HepG2 (cell line): ENCODE data around the gene NDN. TPM values are rescaled to one million over a fixed set of nuclear protein-coding genes. Genes with fewer than 3 reads are reported as not detected.

Source experiments
- ARNTL ChIP-seq: sonication (generic); formaldehyde crosslinking; IDR thresholded peaks from 2 replicates; pipeline ENCODE4 v1.4.0; 2020; ENCODE audit warnings: mild to moderate bottlenecking, missing genetic modification reagents
- DMAP1 ChIP-seq: IDR thresholded peaks from 2 replicates; pipeline ENCODE4 v1.6.1; 2016
- ELF1 ChIP-seq: sonication (generic); formaldehyde crosslinking; IDR thresholded peaks from 2 replicates; pipeline ENCODE4 v1.4.0; 2020; ENCODE audit warnings: missing genetic modification reagents
- FOXO1 ChIP-seq: sonication (generic); formaldehyde crosslinking; IDR thresholded peaks from 2 replicates; pipeline ENCODE4 v1.4.0; 2020; ENCODE audit warnings: missing genetic modification reagents
- KDM3A ChIP-seq: IDR thresholded peaks from 2 replicates; pipeline ENCODE4 v1.6.1; 2018; ENCODE audit warnings: low read depth, missing compliant biosample characterization
- PAF1 ChIP-seq: IDR thresholded peaks from 2 replicates; pipeline ENCODE4 v1.6.1; 2016; ENCODE audit warnings: missing genetic modification reagents, missing compliant biosample characterization
- PTBP1 ChIP-seq: fragments of 200-400 bp; formaldehyde crosslinking; IDR thresholded peaks from 2 replicates; pipeline ENCODE4 v1.6.1; 2018; ENCODE audit warnings: low read length, low read depth; ENCODE audit not compliant: poor library complexity, severe bottlenecking
- SMAD3 ChIP-seq: sonication (generic); formaldehyde crosslinking; IDR thresholded peaks from 2 replicates; pipeline ENCODE4 v1.4.0; 2020; ENCODE audit warnings: missing genetic modification reagents
- ZBTB38 ChIP-seq: sonication (generic); formaldehyde crosslinking; IDR thresholded peaks from 2 replicates; pipeline ENCODE4 v1.5.1; 2020; ENCODE audit warnings: mild to moderate bottlenecking, missing genetic modification reagents
- ZKSCAN8 ChIP-seq: IDR thresholded peaks from 2 replicates; pipeline ENCODE4 v1.6.1; 2016; ENCODE audit warnings: borderline replicate concordance, missing genetic modification reagents, missing compliant biosample characterization
- ZNF841 ChIP-seq: sonication (generic); formaldehyde crosslinking; IDR thresholded peaks from 2 replicates; pipeline ENCODE4 v1.8.1; 2023; ENCODE audit warnings: missing genetic modification reagents, borderline replicate concordance
- polyA plus RNA-seq, 8 experiments: library from polyadenylated mRNA; depleted of rRNA in 3 of 8; stranded (reverse) in 7 of 8; unstranded in 1 of 8; fragments of >200 nt; fragmentation: Illumina TruSeq in 4 of 8; extraction: Trizol in 4 of 8; gene quantifications; 2 replicates each; pipeline versions ENCODE4 v1.2.1 to v1.2.3, GENCODE V29; 2011 to 2016; ENCODE audit warnings: low read depth in 4 of 8, missing spikeins in 1 of 8, mixed read lengths in 1 of 8; ENCODE audit not compliant: insufficient read depth in 1 of 8
- total RNA-seq, 5 experiments: library from RNA; depleted of rRNA; stranded (reverse); fragments of >200 nt; fragmentation: Illumina TruSeq; extraction: Trizol; gene quantifications; 2 replicates each; pipeline ENCODE4 v1.2.3, GENCODE V29; 2016; ENCODE audit warnings: low read depth in 1 of 5
- TF ChIP-seq, protein P1 (sequence below): fragments of 450-650 bp; IDR thresholded peaks from 2 replicates; pipeline ENCODE4 v1.6.1; 2017; ENCODE audit warnings: mild to moderate bottlenecking
- TF ChIP-seq, protein P2 (sequence below), 2 experiments: IDR thresholded peaks; 2 replicates each; pipeline ENCODE4 v1.6.1; 2011 to 2012; ENCODE audit warnings: low read length in 2 of 2, borderline replicate concordance in 1 of 2, low read depth in 1 of 2, mild to moderate bottlenecking in 1 of 2, moderate library complexity in 1 of 2
- TF ChIP-seq, protein P3 (sequence below): sonication (generic); formaldehyde crosslinking; IDR thresholded peaks from 2 replicates; pipeline ENCODE4 v1.4.0; 2020; ENCODE audit warnings: missing genetic modification reagents, borderline replicate concordance
- TF ChIP-seq, protein P4 (sequence below): sonication (generic); formaldehyde crosslinking; IDR thresholded peaks from 2 replicates; pipeline ENCODE4 v1.4.0; 2020; ENCODE audit warnings: missing genetic modification reagents
- TF ChIP-seq, protein P5 (sequence below): sonication (generic); formaldehyde crosslinking; IDR thresholded peaks from 2 replicates; pipeline ENCODE4 v1.8.1; 2023; ENCODE audit warnings: mild to moderate bottlenecking, missing genetic modification reagents, borderline replicate concordance
- TF ChIP-seq, protein P6 (sequence below): sonication (generic); formaldehyde crosslinking; IDR thresholded peaks from 2 replicates; pipeline ENCODE4 v1.8.0; 2022; ENCODE audit warnings: missing genetic modification reagents, low read depth, mild to moderate bottlenecking, borderline replicate concordance

NDN gene
- total and polyA plus RNA-seq, 2 of the 13 experiments (the other 11 are each of a cell fraction or from before 2014, with no cell fraction given) = 0.03 TPM; not detected in 1

GRCh38 chr15:23690450-23690852 lies 3.3 kb upstream of the NDN start (continued):
- TF ChIP-seq, protein P1, sequence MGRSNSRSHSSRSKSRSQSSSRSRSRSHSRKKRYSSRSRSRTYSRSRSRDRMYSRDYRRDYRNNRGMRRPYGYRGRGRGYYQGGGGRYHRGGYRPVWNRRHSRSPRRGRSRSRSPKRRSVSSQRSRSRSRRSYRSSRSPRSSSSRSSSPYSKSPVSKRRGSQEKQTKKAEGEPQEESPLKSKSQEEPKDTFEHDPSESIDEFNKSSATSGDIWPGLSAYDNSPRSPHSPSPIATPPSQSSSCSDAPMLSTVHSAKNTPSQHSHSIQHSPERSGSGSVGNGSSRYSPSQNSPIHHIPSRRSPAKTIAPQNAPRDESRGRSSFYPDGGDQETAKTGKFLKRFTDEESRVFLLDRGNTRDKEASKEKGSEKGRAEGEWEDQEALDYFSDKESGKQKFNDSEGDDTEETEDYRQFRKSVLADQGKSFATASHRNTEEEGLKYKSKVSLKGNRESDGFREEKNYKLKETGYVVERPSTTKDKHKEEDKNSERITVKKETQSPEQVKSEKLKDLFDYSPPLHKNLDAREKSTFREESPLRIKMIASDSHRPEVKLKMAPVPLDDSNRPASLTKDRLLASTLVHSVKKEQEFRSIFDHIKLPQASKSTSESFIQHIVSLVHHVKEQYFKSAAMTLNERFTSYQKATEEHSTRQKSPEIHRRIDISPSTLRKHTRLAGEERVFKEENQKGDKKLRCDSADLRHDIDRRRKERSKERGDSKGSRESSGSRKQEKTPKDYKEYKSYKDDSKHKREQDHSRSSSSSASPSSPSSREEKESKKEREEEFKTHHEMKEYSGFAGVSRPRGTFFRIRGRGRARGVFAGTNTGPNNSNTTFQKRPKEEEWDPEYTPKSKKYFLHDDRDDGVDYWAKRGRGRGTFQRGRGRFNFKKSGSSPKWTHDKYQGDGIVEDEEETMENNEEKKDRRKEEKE = no peak
- TF ChIP-seq PAF1 (no peak), KDM3A (CRISPR knock-in tag) (no peak), DMAP1 (CRISPR knock-in tag) (no peak), FOXO1 (peak; percentile 58; the same call in 1 of the 2 replicates), ELF1 (CRISPR knock-in tag) (peak; percentile 52; the same call in 1 of the 2 replicates), SMAD3 (CRISPR knock-in tag) (peak; percentile 80; the same call in 1 of the 2 replicates), ARNTL (CRISPR knock-in tag) (peak; percentile 54; the same call in 1 of the 2 replicates), ZNF841 (CRISPR knock-in tag) (no peak), PTBP1 (no peak), ZBTB38 (no peak), ZKSCAN8 (CRISPR knock-in tag) (no peak)
- TF ChIP-seq, protein P2, sequence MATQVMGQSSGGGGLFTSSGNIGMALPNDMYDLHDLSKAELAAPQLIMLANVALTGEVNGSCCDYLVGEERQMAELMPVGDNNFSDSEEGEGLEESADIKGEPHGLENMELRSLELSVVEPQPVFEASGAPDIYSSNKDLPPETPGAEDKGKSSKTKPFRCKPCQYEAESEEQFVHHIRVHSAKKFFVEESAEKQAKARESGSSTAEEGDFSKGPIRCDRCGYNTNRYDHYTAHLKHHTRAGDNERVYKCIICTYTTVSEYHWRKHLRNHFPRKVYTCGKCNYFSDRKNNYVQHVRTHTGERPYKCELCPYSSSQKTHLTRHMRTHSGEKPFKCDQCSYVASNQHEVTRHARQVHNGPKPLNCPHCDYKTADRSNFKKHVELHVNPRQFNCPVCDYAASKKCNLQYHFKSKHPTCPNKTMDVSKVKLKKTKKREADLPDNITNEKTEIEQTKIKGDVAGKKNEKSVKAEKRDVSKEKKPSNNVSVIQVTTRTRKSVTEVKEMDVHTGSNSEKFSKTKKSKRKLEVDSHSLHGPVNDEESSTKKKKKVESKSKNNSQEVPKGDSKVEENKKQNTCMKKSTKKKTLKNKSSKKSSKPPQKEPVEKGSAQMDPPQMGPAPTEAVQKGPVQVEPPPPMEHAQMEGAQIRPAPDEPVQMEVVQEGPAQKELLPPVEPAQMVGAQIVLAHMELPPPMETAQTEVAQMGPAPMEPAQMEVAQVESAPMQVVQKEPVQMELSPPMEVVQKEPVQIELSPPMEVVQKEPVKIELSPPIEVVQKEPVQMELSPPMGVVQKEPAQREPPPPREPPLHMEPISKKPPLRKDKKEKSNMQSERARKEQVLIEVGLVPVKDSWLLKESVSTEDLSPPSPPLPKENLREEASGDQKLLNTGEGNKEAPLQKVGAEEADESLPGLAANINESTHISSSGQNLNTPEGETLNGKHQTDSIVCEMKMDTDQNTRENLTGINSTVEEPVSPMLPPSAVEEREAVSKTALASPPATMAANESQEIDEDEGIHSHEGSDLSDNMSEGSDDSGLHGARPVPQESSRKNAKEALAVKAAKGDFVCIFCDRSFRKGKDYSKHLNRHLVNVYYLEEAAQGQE (IDR thresholded peaks at IDR 0.05; ENCODE audit: borderline replicate concordance in 1 of 2, low read depth in 1 of 2, low read length in 2 of 2) = no peak
- TF ChIP-seq, protein P3, sequence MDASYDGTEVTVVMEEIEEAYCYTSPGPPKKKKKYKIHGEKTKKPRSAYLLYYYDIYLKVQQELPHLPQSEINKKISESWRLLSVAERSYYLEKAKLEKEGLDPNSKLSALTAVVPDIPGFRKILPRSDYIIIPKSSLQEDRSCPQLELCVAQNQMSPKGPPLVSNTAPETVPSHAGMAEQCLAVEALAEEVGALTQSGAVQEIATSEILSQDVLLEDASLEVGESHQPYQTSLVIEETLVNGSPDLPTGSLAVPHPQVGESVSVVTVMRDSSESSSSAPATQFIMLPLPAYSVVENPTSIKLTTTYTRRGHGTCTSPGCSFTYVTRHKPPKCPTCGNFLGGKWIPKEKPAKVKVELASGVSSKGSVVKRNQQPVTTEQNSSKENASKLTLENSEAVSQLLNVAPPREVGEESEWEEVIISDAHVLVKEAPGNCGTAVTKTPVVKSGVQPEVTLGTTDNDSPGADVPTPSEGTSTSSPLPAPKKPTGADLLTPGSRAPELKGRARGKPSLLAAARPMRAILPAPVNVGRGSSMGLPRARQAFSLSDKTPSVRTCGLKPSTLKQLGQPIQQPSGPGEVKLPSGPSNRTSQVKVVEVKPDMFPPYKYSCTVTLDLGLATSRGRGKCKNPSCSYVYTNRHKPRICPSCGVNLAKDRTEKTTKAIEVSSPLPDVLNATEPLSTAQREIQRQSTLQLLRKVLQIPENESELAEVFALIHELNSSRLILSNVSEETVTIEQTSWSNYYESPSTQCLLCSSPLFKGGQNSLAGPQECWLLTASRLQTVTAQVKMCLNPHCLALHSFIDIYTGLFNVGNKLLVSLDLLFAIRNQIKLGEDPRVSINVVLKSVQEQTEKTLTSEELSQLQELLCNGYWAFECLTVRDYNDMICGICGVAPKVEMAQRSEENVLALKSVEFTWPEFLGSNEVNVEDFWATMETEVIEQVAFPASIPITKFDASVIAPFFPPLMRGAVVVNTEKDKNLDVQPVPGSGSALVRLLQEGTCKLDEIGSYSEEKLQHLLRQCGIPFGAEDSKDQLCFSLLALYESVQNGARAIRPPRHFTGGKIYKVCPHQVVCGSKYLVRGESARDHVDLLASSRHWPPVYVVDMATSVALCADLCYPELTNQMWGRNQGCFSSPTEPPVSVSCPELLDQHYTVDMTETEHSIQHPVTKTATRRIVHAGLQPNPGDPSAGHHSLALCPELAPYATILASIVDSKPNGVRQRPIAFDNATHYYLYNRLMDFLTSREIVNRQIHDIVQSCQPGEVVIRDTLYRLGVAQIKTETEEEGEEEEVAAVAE = no peak
- TF ChIP-seq, protein P4, sequence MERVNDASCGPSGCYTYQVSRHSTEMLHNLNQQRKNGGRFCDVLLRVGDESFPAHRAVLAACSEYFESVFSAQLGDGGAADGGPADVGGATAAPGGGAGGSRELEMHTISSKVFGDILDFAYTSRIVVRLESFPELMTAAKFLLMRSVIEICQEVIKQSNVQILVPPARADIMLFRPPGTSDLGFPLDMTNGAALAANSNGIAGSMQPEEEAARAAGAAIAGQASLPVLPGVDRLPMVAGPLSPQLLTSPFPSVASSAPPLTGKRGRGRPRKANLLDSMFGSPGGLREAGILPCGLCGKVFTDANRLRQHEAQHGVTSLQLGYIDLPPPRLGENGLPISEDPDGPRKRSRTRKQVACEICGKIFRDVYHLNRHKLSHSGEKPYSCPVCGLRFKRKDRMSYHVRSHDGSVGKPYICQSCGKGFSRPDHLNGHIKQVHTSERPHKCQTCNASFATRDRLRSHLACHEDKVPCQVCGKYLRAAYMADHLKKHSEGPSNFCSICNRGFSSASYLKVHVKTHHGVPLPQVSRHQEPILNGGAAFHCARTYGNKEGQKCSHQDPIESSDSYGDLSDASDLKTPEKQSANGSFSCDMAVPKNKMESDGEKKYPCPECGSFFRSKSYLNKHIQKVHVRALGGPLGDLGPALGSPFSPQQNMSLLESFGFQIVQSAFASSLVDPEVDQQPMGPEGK (CRISPR knock-in tag) = peak; percentile 70
- TF ChIP-seq, protein P5, sequence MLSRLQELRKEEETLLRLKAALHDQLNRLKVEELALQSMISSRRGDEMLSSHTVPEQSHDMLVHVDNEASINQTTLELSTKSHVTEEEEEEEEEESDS (CRISPR knock-in tag) = no peak
- TF ChIP-seq, protein P6, sequence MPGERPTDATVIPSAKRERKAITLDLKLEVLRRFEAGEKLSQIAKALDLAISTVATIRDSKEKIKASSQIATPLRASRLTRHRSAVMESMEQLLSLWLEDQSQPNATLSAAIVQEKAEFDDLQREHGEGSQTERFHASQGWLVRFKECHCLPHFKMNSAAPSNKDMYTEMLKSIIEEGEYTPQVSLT (CRISPR knock-in tag) = no peak
